Hippocampal formation (tissue), 2 donors: ENCODE data around the gene TACO1.

ENCODE experiments used
- DNase-seq, 2 donors: peaks; one replicate each; lab custom pipeline; 2025; lab: John Stamatoyannopoulos, UW

Gene TACO1

GRCh38 chr17:63600569-63601438 is at the start of gene TACO1:
TACO1 (plus strand) TSS chr17:63600895; CDS start chr17:63601084, 189 bp downstream.
- DNase-seq = peak; percentile 66 to 78

GRCh38 chr17:63552211-63552610 is 48.5 kb upstream of the TACO1 start:
- no peak for DNase-seq

GRCh38 chr17:63555500-63556156 is 45.1 kb upstream of the TACO1 start:
- no peak for DNase-seq

- no peak for DNase-seq
Measured at GRCh38 chr17:63557416-63557815, 43.3 kb upstream of the TACO1 start.

- DNase-seq = no peak
Measured at GRCh38 chr17:63558441-63558840, 42.3 kb upstream of the TACO1 start.

- DNase-seq = no peak
Measured at GRCh38 chr17:63561819-63562218, 38.9 kb upstream of the TACO1 start.

- DNase-seq = no peak
Measured at GRCh38 chr17:63563339-63563738, 37.4 kb upstream of the TACO1 start.

GRCh38 chr17:63564562-63564961 is 36.1 kb upstream of the TACO1 start:
- DNase-seq = no peak

- DNase-seq = no peak
Measured at GRCh38 chr17:63567229-63567628, 33.5 kb upstream of the TACO1 start.

GRCh38 chr17:63568563-63568962 is 32.1 kb upstream of the TACO1 start:
- no peak for DNase-seq

GRCh38 chr17:63571632-63572310 is 28.9 kb upstream of the TACO1 start:
- no peak for DNase-seq

GRCh38 chr17:63573634-63574033 is 27.1 kb upstream of the TACO1 start:
- no peak for DNase-seq

- no peak for DNase-seq
Measured at GRCh38 chr17:63578027-63578768, 22.5 kb upstream of the TACO1 start.

GRCh38 chr17:63578769-63579111 is 22.0 kb upstream of the TACO1 start:
- no peak for DNase-seq

- no peak for DNase-seq
Measured at GRCh38 chr17:63579633-63580032, 21.1 kb upstream of the TACO1 start.

GRCh38 chr17:63587770-63588169 is 12.9 kb upstream of the TACO1 start:
- no peak for DNase-seq

GRCh38 chr17:63588797-63589196 is 11.9 kb upstream of the TACO1 start:
- DNase-seq = no peak

- DNase-seq = no peak
Measured at GRCh38 chr17:63589646-63590045, 11.0 kb upstream of the TACO1 start.

GRCh38 chr17:63592797-63593196 is 7.9 kb upstream of the TACO1 start:
- no peak for DNase-seq

- no peak for DNase-seq
Measured at GRCh38 chr17:63595132-63595531, 5.6 kb upstream of the TACO1 start.

- DNase-seq = no peak
Measured at GRCh38 chr17:63596856-63597586, 3.7 kb upstream of the TACO1 start.
